ENCODE results near the gene RUNX1.

- TF ChIP-seq CTCF (conservative IDR thresholded peaks at IDR 0.05) = no peak
- TF ChIP-seq ZFX (IDR thresholded peaks at IDR 0.05) = no peak
Measured at GRCh38 chr21:35079181-35079580, 30.1 kb upstream of the RUNX1 start.

Measured in C4-2B (cell line).